Fibroblast of pulmonary artery (primary cell): Measurements from ENCODE around the gene PGBD1.

Experiments used
- DNase-seq: peaks from one replicate; pipeline ENCODE4 v3.0.0-alpha.2; 2010; ENCODE audit warnings: low read depth
- H3K4me3 ChIP-seq: replicated peaks from 2 replicates; pipeline ENCODE4 v1.5.1; 2011; ENCODE audit warnings: low read depth, mild to moderate bottlenecking, control low read depth, low read length, moderate library complexity
- CTCF ChIP-seq: IDR thresholded peaks from 2 replicates; pipeline ENCODE4 v1.5.1; 2011; ENCODE audit warnings: mild to moderate bottlenecking, control low read depth, low read length, inconsistent platforms; ENCODE audit errors: missing control alignments

PGBD1 gene, protein sequence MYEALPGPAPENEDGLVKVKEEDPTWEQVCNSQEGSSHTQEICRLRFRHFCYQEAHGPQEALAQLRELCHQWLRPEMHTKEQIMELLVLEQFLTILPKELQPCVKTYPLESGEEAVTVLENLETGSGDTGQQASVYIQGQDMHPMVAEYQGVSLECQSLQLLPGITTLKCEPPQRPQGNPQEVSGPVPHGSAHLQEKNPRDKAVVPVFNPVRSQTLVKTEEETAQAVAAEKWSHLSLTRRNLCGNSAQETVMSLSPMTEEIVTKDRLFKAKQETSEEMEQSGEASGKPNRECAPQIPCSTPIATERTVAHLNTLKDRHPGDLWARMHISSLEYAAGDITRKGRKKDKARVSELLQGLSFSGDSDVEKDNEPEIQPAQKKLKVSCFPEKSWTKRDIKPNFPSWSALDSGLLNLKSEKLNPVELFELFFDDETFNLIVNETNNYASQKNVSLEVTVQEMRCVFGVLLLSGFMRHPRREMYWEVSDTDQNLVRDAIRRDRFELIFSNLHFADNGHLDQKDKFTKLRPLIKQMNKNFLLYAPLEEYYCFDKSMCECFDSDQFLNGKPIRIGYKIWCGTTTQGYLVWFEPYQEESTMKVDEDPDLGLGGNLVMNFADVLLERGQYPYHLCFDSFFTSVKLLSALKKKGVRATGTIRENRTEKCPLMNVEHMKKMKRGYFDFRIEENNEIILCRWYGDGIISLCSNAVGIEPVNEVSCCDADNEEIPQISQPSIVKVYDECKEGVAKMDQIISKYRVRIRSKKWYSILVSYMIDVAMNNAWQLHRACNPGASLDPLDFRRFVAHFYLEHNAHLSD

DNA sequence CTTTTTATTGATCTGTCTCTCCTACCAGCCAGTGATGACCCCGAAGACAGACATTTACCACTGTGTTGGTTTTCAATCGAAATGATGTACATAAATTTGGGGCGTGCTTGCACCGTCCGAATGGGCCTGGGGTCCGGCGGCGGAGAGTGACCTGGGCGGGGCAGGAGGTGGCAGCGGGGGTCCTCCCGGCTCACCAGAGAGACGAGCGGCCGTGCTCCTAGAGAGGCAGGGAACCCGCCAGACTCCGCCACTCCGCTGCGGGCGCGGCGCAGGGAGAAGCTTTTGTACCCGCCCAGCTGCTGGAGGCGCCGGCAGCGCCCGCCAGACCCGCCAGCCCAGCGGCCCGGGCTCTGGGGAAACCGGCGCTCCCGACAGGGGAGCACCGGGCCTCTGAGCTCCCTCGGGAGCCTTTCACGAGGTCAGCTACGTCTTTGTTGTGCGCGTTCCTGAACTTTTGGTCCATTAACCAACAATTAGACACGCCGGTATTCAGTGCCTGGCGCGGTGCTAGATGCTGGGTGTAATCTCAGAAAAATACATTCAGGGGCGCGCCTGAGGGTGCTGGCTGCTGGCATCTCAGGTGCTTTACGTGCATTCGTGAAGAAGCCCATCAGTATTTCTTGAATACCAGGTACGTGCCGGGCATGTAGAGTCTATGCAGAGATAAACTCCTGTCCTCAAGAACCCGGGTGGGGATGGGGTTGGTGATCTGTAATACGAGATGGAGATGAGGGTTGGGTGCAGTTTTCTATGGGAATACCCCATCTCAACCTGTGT, at the start of gene PGBD1:
Gene PGBD1 (plus strand): TSS at position 285 of the 777 bp plus-strand sequence. CDS start 2,242 bp downstream, outside the sequence.
- TF ChIP-seq CTCF: no peak
- peak within 1 kb of the TSS; percentile 76 for H3K4me3 ChIP-seq
- DNase-seq: peak; percentile 80

DNA sequence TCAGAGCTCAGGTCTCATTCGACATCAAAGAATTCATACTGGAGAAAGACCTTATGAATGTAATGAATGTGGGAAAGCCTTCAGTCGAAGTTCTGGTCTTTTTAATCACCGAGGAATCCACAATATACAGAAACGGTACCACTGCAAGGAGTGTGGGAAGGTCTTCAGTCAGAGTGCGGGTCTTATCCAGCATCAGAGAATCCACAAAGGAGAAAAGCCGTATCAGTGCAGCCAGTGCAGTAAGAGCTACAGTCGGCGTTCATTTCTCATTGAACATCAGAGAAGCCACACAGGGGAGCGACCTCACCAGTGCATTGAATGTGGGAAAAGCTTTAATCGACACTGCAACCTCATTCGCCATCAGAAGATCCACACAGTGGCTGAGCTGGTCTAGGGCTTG, 48.6 kb upstream of the PGBD1 start:
- TF ChIP-seq CTCF: no peak
- no peak for DNase-seq
- no peak overlapping the region for H3K4me3 ChIP-seq

- no peak for DNase-seq
- no peak overlapping the region for H3K4me3 ChIP-seq
- TF ChIP-seq CTCF: no peak
Measured at GRCh38 chr6:28235912-28236452, 45.4 kb upstream of the PGBD1 start.

DNA sequence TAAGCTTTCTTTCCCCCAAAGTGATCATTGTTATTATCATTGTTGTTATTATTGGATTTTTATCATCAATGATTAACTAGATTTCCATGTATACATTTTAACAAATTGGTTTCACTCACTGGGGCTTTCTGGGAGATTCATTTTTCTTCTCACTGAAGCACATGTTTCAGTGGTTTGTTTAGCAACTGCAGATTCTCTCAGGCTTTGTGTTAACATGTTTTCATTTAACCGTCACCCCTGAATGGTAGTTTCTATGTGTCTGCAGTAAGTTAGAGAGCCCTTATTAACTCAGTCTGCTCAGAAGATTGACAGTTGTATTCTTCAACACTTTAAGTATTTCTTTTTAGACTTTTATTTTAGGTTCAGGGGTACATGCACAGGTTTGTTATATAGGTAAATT, 41.7 kb upstream of the PGBD1 start:
- H3K4me3 ChIP-seq: no peak overlapping the region
- no peak for TF ChIP-seq CTCF
- DNase-seq: no peak

DNA sequence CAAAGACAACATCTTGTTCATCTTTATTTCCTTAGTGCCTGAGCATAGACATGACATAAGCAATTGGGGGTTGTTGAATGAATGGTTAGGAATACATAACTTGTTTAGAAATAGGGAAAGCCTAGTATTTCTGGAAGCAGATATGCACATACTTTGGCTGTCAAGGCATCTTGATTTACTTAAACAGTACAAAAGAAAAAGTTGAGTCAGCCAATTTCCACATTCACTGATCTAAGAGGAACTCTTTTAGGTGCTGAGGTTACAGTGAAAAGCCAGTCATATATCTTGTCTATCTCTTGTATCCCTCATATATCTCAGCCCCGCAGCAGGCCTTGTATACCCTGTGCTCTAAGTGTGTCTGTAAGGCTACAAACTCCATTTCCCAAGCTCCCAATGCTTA, 40.9 kb upstream of the PGBD1 start:
- TF ChIP-seq CTCF: no peak
- DNase-seq: no peak
- H3K4me3 ChIP-seq: no peak overlapping the region

GRCh38 chr6:28243946-28244345, 37.4 kb upstream of the PGBD1 start:
- no peak overlapping the region for H3K4me3 ChIP-seq
- DNase-seq: no peak
- TF ChIP-seq CTCF: no peak
